Measurements from ENCODE around the gene PARD3. TPM values are rescaled to one million over a fixed set of nuclear protein-coding genes. Genes with fewer than 3 reads are reported as not detected.

PARD3 gene
- total RNA-seq, 1 experiment from 2014 or later: 154 TPM

GRCh38 chr10:34237898-34238455, 577.1 kb downstream of the PARD3 start:
- Histone ChIP-seq H3K9me2 (replicated peaks; ENCODE audit: low read length) (no peaks in the 10 kb centered on the region), H3K27me3 (ENCODE audit: low read length) (no peaks in the 10 kb centered on the region), H3K4me1 (ENCODE audit: insufficient read depth, low read length) (peaks cover 18% of the 10 kb centered on the region), H3K79me2 (ENCODE audit: low read length) (no peaks in the 10 kb centered on the region), H2AFZ (ENCODE audit: low read length) (no peak overlapping the region), H3K36me3 (ENCODE audit: low read depth, low read length) (no peaks in the 10 kb centered on the region), H3K4me3 (ENCODE audit: low read length) (no peak overlapping the region), H3K9me3 (ENCODE audit: low read length) (no peaks in the 10 kb centered on the region), H3K27ac (ENCODE audit: low read length) (no peak overlapping the region), H3K9ac (ENCODE audit: low read length) (no peak overlapping the region), H3F3A (ENCODE audit: low read length, unreplicated experiment) (peaks cover 4% of the 10 kb centered on the region), H4K20me1 (ENCODE audit: low read length) (no peaks in the 10 kb centered on the region), H3K4me2 (ENCODE audit: low read length) (no peak overlapping the region)
- no TSS peak for BruUV-seq (replicated peaks)
- ChIA-PET POLR2A (ENCODE audit: unreplicated experiment) (interaction anchor here (0.6 kb wide), 1 partner anchor 81 kb away, joined by 4 read pairs; no protein-coding TSS in a partner anchor), CTCF (interaction anchor here (0.6 to 0.7 kb wide), 2 partner anchors 39 to 82 kb away, joined by 3 read pairs; no protein-coding TSS in a partner anchor)
- ATAC-seq (no peak), DNase-seq (no peak)
- intact Hi-C loops (cut with micrococcal nuclease): loop anchor here (2.0 to 5.0 kb wide), 2 partner anchors 43 to 436 kb away; no protein-coding TSS in a partner anchor
- TF ChIP-seq, protein P1, sequence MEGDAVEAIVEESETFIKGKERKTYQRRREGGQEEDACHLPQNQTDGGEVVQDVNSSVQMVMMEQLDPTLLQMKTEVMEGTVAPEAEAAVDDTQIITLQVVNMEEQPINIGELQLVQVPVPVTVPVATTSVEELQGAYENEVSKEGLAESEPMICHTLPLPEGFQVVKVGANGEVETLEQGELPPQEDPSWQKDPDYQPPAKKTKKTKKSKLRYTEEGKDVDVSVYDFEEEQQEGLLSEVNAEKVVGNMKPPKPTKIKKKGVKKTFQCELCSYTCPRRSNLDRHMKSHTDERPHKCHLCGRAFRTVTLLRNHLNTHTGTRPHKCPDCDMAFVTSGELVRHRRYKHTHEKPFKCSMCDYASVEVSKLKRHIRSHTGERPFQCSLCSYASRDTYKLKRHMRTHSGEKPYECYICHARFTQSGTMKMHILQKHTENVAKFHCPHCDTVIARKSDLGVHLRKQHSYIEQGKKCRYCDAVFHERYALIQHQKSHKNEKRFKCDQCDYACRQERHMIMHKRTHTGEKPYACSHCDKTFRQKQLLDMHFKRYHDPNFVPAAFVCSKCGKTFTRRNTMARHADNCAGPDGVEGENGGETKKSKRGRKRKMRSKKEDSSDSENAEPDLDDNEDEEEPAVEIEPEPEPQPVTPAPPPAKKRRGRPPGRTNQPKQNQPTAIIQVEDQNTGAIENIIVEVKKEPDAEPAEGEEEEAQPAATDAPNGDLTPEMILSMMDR (conservative IDR thresholded peaks at IDR 0.05; ENCODE audit: low read depth, low read length): no peak
- TF ChIP-seq EZH2phosphoT487 (IDR thresholded peaks at IDR 0.05; ENCODE audit: borderline replicate concordance, low read length) (no peak), EZH2 (IDR thresholded peaks at IDR 0.05; ENCODE audit: low read length, unreplicated experiment) (no peak)

GRCh38 chr10:34236931-34237330, 578.2 kb downstream of the PARD3 start:
- no peak for ATAC-seq
- Histone ChIP-seq H3K9me2 (replicated peaks; ENCODE audit: low read length) (no peaks in the 10 kb centered on the region), H3K4me3 (ENCODE audit: low read length) (no peak overlapping the region), H3K4me2 (ENCODE audit: low read length) (no peak overlapping the region), H4K20me1 (ENCODE audit: low read length) (no peaks in the 10 kb centered on the region), H3F3A (ENCODE audit: low read length, unreplicated experiment) (peaks cover 4% of the 10 kb centered on the region), H3K36me3 (ENCODE audit: low read depth, low read length) (no peaks in the 10 kb centered on the region), H3K9ac (ENCODE audit: low read length) (no peak overlapping the region), H3K9me3 (ENCODE audit: low read length) (no peaks in the 10 kb centered on the region), H3K79me2 (ENCODE audit: low read length) (no peaks in the 10 kb centered on the region), H3K4me1 (ENCODE audit: insufficient read depth, low read length) (peaks cover 18% of the 10 kb centered on the region), H3K27ac (ENCODE audit: low read length) (no peak overlapping the region), H3K27me3 (ENCODE audit: low read length) (no peaks in the 10 kb centered on the region), H2AFZ (ENCODE audit: low read length) (no peak overlapping the region)
- ChIA-PET CTCF (interaction anchor here (0.5 kb wide), 1 partner anchor 337 kb away, joined by 6 read pairs; no protein-coding TSS in a partner anchor), POLR2A (ENCODE audit: unreplicated experiment) (no interaction called here)
- no TSS peak for BruUV-seq (replicated peaks)
- TF ChIP-seq EZH2 (IDR thresholded peaks at IDR 0.05; ENCODE audit: low read length, unreplicated experiment) (no peak), EZH2phosphoT487 (IDR thresholded peaks at IDR 0.05; ENCODE audit: borderline replicate concordance, low read length) (no peak)
- TF ChIP-seq, protein P1 (conservative IDR thresholded peaks at IDR 0.05; ENCODE audit: low read depth, low read length): no peak
- DNase-seq: no peak
- intact Hi-C loops (cut with micrococcal nuclease): loop anchor here (5.0 kb wide), 1 partner anchor 435 kb away; no protein-coding TSS in a partner anchor
